ENCODE measurements around the gene NFS1.

DNA sequence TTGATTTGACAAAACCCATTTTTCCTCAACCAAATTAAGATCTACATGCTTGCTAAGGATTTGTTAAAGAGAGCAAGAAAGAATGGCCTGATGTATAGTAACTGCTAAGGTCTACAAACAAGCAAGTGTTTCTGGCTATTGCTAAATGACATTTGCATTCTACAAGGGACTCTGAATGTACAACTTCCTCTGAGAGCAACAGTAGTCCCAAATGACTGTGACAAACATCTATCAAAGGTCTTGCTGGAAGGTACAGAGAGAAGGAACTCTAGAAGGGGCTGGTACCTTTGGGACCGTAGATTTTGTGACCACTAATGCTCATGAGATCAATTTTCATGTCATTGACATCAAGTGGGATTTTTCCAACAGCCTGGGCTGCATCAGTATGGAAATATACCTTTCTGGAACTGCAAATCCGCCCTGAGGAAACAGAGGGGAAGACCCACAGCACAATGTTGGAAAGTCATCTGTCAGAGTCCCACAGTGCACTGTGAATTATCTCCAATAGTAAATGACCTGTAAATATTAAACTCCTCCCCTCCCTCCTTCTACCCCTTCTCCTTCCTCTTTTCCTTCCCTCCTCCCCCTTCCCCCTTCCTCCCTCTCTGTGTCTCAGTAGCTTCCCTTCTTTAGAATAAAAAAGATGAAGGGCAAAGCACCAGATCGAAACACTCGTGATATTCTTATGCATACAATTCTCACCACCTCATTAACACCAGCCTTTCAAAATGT lies 18.5 kb downstream of the NFS1 start:
- TF ChIP-seq MXI1 (IDR thresholded peaks at IDR 0.05; ENCODE audit: borderline replicate concordance, low read depth, low read length) (no peak), RFX5 (IDR thresholded peaks at IDR 0.05; ENCODE audit: low read depth, low read length) (no peak), POLR2A (IDR thresholded peaks at IDR 0.05; ENCODE audit: low read depth, low read length) (no peak), BHLHE40 (IDR thresholded peaks at IDR 0.05; ENCODE audit: low read depth, low read length) (no peak), CEBPB (IDR thresholded peaks at IDR 0.05; ENCODE audit: low read depth, low read length) (no peak), RAD21 (IDR thresholded peaks at IDR 0.05; ENCODE audit: low read length) (no peak)
- TF ChIP-seq, protein P1, sequence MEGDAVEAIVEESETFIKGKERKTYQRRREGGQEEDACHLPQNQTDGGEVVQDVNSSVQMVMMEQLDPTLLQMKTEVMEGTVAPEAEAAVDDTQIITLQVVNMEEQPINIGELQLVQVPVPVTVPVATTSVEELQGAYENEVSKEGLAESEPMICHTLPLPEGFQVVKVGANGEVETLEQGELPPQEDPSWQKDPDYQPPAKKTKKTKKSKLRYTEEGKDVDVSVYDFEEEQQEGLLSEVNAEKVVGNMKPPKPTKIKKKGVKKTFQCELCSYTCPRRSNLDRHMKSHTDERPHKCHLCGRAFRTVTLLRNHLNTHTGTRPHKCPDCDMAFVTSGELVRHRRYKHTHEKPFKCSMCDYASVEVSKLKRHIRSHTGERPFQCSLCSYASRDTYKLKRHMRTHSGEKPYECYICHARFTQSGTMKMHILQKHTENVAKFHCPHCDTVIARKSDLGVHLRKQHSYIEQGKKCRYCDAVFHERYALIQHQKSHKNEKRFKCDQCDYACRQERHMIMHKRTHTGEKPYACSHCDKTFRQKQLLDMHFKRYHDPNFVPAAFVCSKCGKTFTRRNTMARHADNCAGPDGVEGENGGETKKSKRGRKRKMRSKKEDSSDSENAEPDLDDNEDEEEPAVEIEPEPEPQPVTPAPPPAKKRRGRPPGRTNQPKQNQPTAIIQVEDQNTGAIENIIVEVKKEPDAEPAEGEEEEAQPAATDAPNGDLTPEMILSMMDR (conservative IDR thresholded peaks at IDR 0.05; ENCODE audit: low read depth, low read length): no peak
- TF ChIP-seq, protein P2, sequence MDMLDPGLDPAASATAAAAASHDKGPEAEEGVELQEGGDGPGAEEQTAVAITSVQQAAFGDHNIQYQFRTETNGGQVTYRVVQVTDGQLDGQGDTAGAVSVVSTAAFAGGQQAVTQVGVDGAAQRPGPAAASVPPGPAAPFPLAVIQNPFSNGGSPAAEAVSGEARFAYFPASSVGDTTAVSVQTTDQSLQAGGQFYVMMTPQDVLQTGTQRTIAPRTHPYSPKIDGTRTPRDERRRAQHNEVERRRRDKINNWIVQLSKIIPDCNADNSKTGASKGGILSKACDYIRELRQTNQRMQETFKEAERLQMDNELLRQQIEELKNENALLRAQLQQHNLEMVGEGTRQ (IDR thresholded peaks at IDR 0.05; ENCODE audit: low read depth, low read length): no peak
